ENCODE data around the gene LDHAL6B.

DNA sequence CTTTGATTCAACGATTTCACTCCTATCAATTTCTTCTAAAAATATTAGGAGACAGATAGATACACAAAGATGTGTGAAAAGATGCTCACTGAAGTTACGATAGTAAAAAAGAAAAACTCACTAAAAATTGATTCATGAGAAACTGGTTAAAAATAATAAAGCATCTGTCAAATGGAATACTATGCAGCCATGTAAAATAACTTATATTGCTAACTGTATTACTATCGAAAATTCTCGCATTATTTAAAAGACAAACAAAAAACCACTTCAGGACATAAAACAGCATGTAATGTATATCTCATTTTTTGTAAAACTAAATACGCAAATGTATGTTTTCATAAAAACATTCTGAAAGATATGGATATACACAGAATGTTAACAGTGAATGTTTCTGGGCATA is 33.4 kb upstream of the LDHAL6B start:
- no peak for TF ChIP-seq EZH2phosphoT487 (IDR thresholded peaks at IDR 0.05; ENCODE audit: unreplicated experiment)
- TF ChIP-seq, protein P1, sequence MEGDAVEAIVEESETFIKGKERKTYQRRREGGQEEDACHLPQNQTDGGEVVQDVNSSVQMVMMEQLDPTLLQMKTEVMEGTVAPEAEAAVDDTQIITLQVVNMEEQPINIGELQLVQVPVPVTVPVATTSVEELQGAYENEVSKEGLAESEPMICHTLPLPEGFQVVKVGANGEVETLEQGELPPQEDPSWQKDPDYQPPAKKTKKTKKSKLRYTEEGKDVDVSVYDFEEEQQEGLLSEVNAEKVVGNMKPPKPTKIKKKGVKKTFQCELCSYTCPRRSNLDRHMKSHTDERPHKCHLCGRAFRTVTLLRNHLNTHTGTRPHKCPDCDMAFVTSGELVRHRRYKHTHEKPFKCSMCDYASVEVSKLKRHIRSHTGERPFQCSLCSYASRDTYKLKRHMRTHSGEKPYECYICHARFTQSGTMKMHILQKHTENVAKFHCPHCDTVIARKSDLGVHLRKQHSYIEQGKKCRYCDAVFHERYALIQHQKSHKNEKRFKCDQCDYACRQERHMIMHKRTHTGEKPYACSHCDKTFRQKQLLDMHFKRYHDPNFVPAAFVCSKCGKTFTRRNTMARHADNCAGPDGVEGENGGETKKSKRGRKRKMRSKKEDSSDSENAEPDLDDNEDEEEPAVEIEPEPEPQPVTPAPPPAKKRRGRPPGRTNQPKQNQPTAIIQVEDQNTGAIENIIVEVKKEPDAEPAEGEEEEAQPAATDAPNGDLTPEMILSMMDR (conservative IDR thresholded peaks at IDR 0.05; ENCODE audit: low read depth in 2 of 2): no peak
- TF ChIP-seq EZH2 (IDR thresholded peaks at IDR 0.05; ENCODE audit: low read depth, unreplicated experiment): no peak
- no peak for TF ChIP-seq POLR2AphosphoS5 (IDR thresholded peaks at IDR 0.05; ENCODE audit: low read depth)
- TF ChIP-seq, protein P2, sequence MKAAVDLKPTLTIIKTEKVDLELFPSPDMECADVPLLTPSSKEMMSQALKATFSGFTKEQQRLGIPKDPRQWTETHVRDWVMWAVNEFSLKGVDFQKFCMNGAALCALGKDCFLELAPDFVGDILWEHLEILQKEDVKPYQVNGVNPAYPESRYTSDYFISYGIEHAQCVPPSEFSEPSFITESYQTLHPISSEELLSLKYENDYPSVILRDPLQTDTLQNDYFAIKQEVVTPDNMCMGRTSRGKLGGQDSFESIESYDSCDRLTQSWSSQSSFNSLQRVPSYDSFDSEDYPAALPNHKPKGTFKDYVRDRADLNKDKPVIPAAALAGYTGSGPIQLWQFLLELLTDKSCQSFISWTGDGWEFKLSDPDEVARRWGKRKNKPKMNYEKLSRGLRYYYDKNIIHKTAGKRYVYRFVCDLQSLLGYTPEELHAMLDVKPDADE (IDR thresholded peaks at IDR 0.05): no peak
